ENCODE results near the gene DDX11. TPM values are rescaled to one million over a fixed set of nuclear protein-coding genes. Genes with fewer than 3 reads are reported as not detected.
"Not testable (repeated sequence)": the region's sequence is repeated elsewhere in the genome, so short reads cannot be mapped to it uniquely, and the experiment has no call there.

DDX11 gene
- 10 to 100 TPM; 15.3 to 61.8 (median 30.0) TPM for polyA plus RNA-seq (ENCODE audit: insufficient read length in 10 of 10)
- long read RNA-seq, donor 1, partial matches to known transcripts, result 0 of 1 reads
- long read RNA-seq, donor 1, other reads (novel, unspliced or antisense), result 0 of 1 reads
- long read RNA-seq, donor 2, result 0 reads
- long read RNA-seq, donor 3, result 0 reads
- long read RNA-seq, donor 4, result 0 reads
- long read RNA-seq, donor 5, partial matches to known transcripts, result 0 of 1 reads
- long read RNA-seq, donor 5, other reads (novel, unspliced or antisense), result 0 of 1 reads
- long read RNA-seq, donor 6, result 0 reads
- long read RNA-seq, donor 7, partial matches to known transcripts, result 0 of 2 reads
- long read RNA-seq, donor 7, other reads (novel, unspliced or antisense), result 0 of 2 reads
- long read RNA-seq, donor 8, result 0 reads
- long read RNA-seq, donor 9, result 0 reads

DNA sequence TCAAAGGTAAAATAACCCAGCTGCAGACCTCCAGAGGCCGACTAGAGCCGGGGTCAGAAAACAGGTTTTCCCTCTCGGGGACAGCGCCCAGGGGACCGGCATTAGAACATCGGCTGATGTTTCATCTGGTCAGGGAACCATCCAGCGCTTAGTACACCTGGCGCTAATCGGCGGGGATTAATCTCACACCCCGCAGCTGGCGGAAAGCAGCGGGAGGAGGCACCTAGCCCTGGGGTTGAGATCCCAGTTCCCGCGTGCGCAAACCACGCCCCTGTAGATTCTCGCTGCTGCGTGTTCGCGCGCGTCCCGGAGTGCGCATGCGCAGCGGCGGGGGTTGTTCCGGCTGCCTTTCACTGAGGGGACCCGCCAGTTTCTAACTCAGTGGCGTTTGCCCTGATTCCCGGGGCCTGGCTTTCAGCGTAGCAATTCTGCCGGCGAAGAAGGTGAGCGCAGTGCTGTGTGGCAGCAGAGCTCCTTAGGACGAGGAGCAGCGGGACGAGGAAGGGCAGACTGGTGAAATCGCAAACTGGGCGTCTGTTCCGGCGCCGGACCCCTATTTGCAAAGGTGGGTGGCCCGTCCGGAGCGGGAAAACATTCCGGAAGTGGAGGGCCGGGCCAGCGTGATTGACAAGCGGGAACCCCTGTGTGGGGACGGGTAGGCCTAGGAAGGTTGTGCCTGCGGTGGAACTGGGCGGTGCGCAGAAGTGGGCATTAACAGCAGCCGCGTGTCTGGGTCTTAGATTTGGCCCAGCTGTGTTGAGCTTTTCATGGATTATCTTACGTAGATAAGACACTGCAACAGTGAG, at the start of gene DDX11:
TSS of gene DDX11 (plus strand) at position 334 of the 806 bp plus-strand sequence. CDS start 4,534 bp downstream, outside the sequence.
- peak; percentile 84 to 96 (median 86) for DNase-seq

DNA sequence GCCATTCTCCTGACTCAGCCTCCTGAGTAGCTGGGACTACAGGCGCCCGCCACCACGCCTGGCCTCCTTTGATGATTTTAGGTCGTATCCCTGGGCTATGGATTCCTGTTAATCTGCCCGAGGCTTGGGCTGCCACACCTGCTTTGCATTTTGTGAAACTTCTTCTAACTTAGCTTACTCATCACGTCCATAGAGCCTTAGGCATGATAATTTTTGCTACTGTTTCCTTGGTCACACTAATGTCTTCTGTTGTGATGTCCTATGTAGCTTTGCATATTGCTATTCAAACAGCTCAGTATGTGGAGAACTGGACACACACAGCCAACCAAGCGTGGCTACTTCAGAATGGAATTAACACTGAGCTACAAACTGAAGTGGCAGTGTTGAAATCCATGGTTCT, 47.5 kb upstream of the DDX11 start:
- DNase-seq, result no peak

DNA sequence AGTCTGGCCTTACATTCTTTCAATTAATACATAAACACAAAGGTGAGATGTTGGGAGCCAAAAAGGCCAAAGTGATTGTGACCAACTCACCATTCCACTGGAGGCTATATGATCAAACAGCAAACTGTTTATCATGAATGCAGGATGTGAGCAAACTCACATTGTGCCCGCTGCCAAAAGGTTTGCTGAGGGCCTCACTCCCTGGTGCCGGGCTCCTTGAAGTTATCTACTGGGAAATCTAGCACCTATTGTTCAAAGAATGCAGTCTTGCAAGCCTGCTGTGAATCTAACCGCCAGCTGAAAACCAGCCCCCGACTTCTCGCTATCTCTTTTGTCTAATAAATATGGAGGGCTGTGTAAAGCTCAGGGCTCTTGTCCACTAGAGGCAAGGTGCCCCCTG, 46.7 kb upstream of the DDX11 start:
- DNase-seq, result not testable (repeated sequence)

DNA sequence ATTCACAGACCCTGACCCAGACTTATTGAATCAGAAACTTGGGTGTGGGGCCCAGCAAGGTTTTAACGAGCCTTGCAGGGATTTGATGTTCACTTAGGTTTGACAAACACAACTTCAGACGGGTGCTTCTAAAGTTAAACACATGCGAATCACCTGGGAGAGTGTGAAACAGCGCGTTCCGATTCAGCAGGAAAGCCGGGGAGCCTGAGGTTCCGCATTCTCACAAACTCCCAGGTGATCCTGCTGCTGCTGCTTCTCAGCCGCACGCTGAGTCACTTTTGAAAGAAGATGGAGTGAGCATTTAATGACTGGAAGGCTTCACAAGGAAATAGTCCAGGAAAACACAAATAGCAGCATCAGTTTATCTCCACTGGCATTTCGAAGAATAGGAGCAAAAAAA, 44.2 kb upstream of the DDX11 start:
- no peak for DNase-seq

DNA sequence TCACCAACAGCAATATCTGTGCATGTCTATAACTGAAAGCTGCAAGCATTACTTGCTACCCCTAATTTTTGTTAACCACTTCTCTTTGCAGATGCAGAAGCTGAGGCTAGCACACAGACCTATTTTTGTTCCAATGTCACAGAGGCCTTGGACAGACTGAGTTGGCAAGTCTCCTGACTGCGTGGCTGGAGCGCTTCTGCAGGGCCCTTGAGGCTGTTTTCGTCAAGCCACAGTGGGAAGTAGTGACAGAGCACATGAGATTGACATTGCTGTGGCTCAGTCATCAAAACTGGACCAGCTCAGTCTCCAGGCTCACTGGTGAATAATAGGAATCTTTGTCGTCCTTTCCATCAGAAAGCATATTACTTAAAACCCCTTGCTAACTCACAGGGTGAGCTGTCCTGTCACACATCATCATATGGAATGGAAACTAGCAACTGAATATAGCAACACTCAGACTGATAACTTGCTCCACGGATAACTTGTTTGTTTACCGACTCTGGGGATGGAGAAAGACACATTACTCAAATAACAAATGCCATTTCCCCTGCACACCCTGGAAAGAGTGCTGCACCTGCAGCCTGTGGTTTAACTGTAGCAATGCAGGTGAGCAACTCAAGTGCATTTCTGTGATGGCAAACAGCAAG, 43.6 kb upstream of the DDX11 start:
- DNase-seq, result peak in 2 of 3 donors; percentile 7 to 28

DNA sequence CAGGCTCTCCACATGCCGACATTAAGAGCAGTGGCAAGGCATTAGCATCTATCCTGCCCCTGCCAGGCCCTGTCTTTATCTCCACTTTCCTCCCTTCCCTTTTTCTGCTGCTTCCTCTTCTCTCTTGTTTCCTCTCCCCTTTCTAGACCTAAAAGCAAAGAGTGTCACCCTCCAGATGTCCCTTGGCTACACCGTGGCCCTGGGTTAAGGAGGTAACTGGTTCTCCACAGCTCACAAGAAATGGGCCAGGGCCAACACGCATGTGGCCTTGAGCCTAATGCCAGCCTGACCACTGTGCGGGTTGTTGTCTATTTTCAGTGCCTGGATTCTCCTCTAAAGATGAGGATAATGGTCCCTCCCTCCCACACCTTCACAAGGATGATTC, 41.7 kb upstream of the DDX11 start:
- DNase-seq, result no peak

DNA sequence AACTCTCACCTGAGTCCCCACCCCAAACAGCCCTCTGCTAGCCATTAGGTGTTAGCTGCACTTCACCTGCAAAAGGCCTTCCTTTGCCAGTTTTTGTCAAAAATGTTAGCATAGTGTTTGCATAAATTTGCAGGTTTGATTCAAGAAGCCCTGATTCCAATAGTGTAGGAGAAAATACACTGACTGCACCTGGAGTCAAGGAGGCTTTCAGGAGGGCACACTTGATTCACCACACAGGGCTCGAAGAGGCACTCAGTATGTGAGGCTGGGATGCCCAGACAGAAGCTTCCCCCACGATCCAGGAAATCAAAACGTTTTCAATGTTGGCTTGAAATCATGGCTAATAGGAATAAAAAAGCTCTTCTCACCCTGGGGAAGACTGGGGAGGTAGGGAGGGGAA, 40.5 kb upstream of the DDX11 start:
- no peak for DNase-seq

DNA sequence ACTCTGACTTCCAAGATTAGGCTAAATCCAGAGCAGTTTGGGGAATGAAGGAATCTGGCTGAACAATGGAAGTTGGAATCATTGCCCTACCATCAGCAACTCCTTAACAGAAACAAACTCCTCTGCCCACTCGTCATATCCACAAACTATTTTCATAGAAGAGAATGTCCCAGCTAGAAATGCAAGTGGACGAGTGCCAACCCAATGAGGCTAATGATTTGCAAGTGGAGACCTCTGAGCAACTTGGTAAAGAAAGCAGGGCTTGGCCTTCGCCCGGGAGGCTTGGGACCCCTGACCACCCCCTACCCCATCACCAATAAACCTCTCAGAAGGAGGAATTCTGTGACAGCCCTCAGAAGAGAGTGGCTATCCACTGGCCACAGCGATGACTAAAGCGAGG, 40.0 kb upstream of the DDX11 start:
- no peak for DNase-seq

DNA sequence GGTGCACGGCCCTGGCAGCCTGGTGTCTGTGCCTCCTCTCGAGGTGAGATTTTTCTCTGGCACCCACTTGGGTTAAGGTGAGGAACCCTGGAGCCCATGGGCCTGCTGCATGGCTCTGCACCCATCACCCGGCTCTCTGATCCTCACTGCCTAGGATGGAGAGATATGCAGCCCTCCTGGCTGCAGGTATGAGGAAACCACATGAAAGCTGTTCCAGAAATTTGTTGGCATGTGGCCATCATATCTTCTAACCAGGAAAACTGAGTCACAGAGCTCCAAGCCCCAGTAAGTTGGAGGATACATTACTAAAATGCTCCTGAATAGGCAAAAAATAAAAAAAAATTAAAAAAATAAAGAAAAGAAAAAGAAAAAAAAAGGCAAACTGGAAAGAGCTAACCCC, 39.3 kb upstream of the DDX11 start:
- DNase-seq, result no peak

DNA sequence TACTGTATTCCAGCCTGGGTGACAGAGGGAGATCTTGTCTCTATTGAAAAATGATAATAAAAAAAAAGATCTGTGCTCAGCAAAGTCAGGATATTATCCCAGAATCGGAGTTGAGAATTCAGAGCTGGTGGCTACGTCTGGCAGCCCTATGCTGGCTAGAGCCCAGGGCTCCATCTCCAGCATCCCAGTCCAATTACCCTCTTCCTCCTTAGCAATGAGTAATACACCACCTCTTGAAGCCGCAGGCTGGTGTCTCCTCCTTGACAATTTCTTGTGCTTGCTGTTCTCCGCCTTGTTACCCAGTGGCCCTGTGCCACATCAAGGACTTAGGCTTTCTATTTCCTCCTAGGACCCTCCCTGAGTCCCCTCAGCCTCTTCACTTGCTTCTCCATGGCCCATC, 38.4 kb upstream of the DDX11 start:
- no peak for DNase-seq

DNA sequence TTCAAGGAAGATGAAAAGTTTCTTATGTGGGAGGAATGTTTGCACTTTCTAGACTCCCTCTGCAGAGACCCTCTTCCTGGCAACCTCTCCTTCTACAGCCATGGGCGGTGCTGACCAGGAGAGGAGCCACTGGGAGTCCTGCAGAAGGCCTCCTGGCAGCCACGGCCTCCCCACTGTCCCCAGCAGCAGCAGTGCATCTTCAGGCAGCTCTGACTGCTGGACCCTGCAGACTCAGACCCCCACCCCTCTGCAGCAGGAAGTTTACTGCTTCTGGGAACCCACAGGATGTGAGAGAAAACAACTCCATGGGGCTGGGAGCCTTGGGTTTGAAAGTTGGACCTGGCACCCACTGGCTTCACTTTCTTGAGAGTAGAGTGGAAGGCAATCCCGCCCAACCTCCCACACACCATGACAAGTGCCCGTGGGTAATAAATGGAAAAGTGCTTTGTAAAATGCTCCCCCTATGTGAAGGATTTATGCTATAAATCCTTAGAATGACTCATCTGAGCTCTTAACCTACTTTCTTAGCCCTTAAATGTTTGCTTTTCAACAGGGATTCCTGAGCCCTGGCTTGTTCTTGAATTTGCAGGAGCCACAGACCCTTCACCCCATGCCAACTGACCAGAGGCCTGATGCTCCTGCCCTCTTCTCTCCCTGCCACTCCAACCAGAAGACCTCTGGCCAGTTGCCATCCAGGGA, 37.5 kb upstream of the DDX11 start:
- DNase-seq, result no peak

DNA sequence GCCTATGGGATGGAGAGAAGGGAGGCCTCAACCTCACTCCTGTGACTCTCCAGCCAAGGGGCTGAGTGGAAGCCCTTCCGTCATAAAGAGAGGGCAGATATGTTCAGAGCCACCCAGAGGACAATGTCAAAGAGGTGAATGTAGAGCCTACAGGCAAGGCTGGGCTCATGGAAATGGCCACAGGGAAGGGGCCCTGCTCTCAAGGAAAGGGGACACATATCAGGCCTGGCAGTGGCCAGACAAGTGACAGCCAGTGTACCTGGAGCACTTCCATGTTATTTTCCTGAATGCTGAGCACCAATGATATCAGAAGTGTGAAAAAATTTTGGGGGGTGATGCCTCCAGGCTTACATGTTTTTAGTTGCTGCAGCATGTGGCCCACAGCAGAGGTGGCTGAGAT, 36.6 kb upstream of the DDX11 start:
- no peak for DNase-seq

DNA sequence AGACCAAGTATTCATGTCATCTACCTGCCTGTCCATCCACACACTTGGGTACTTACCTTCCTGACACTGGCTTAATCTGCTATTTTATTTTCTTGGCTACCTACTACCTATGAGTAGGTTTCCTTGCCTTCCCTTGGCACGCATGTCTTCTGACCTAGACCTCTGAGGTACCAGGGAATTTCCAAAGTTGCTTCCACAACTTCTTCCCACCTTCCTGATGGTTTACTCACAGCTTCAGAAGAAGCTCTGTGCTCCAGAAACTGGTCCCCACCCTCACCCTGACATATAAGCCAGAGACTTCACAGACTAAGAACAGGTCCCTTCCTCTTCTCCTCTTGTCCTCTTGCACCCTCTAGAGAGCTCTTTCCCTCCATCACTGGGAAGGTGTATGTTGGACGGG, 35.7 kb upstream of the DDX11 start:
- no peak for DNase-seq

DNA sequence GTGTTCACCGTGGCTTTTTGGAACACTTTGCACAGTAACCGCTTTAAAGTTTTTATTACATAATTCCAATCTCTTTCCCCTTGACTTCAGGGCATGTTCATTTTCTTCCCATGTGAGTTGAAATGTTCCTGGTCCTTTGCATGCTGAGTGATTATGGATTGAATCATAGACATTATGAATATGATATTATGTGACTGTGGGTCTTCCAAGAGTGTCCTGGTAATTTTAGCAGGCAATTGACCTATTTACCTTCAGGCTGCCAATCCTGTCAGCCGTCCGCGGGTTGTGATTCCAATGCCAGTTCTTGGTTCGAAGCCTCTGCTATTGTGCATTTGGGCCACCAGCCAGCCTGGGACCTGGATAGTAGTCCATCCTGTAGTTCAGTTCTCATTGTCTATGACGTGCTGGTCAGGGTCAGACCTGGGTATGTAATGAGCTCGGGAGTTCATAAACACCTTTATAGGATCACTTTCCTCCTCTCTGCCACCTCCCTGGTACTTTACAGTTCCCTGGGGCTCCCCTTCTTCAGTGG, 32.6 kb upstream of the DDX11 start:
- DNase-seq, result no peak

DNA sequence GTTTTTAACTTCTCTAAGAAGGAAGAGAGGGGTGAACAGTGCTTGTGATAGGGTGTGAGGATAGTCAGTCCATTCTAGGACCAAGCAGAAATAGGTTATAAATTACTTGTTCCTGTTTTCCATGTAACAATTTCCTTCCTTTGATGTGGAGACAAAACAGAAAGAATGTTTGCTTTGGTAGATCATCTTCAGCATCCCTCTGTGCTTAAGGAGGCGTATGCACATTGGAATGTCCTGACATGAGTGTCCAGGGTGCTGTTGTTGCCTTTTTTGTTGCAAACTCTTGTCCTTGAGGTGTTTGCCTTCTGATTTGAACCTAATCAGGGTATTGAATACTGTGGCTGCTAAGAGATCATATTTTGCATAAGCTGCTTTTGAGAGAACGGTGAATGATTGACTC, 23.5 kb upstream of the DDX11 start:
- not testable (repeated sequence) for DNase-seq

DNA sequence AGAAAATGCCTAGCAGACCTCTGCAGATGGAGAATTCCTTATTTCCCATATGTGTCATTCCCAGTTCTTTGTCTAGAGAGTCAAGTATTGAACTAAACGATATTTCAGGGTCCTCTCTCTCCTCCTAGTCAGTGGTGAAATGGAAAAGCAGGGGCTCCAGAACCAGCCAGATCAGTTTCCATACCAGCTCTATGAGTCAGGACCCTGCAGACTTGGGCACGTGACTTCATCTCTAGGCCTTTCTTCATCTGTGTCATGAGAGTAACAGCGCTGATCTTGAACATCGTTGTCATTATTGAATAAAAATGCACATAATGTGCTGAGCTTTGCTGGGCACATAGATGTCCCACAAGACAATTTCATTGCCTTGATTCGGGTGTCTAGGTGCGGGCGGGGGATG, 23.1 kb upstream of the DDX11 start:
- not testable (repeated sequence) for DNase-seq

DNA sequence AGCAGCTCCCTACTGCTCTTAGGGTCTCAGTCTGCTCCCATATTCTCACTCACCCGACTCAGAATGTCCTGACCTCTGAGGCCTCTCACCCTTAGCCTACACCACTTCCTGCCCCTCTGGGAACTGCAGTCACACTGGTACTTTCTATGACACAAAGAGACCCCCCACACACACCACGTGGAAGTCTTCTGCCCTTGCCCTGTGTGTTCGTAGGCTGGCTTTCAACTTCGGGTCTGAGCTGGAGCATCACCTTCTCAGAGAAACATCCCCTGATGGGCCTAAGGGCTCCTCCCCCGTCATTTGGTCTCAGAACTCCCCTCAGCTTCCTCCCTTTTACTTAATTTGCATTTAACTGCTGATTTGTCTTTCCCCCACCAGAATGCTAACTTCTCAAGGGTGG, 22.0 kb upstream of the DDX11 start:
- DNase-seq, result not testable (repeated sequence)

DNA sequence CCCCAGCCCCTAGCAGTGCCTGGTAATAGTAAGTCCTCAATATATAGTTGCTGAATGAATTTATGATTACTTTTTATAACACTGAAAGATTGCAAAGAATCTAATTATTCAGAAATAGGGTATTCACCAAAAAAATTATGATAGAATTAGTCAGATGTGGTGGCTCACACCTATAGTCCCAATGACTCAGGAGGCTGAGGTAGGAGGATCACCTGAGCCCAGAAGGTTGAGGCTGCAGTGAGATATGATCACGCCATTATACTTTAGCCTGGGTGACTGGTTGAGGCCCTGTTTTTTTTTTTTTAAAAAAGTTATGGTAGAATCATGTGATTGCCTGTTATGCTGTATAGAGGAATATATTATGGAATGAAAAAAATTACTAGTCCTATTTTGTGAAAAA, 21.5 kb upstream of the DDX11 start:
- not testable (repeated sequence) for DNase-seq

DNA sequence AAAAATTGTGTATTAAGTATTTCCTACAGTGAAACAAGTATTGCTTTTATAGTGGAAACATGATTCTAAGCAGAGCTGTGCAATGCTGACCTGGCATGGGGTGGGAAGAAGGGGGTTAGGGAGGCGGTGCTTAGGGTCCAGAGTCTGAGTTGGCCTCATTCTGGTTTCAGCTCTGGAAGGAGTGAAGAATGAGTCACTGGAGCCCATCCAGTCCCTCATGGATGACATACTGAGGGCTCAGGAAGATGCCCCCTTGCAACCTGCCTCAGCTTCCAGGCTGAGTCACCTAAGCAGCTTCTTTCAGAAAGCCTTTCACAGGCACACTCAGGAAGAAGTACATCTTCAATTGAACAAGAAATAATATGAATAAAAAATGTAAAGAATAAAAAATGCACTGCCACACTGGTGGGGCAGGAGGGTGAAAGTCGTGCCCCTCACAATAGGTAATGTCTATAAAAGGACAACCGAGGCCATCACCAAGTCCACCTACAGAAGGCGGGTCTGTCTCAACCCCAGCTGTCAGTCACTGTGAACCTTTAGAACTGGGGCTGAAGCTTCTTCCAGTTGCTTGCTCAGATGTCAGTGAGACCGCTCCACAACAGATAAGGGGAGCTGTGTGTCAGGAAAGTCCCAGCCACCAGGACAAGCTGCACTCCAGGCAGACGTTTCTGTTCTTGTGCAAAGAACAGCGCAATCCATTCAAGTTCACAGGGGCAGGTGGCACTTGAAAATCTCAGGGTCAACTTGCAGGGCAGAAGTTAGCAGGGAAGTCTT, 20.8 kb upstream of the DDX11 start:
- peak in 1 of 3 donors; percentile 19 for DNase-seq

DNA sequence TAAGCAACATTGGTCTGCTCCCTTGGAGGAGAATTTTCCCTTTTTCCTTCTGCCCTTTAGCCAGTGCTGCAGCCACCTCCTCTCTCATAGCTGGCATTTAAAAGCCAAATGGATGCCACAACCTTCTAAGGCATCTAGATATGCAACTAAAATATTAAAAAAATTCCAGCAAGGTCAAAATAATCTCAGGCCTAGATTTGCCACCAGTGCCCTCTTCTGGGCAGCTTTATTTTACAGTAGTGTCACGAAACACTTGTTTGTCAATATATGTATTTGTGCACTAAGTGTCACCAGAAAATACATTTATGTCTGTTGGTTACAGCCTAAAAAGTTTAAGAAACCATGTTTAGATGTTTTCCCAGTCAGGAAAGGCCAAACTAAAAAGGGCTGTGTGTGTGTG, 19.7 kb upstream of the DDX11 start:
- not testable (repeated sequence) for DNase-seq

DNA sequence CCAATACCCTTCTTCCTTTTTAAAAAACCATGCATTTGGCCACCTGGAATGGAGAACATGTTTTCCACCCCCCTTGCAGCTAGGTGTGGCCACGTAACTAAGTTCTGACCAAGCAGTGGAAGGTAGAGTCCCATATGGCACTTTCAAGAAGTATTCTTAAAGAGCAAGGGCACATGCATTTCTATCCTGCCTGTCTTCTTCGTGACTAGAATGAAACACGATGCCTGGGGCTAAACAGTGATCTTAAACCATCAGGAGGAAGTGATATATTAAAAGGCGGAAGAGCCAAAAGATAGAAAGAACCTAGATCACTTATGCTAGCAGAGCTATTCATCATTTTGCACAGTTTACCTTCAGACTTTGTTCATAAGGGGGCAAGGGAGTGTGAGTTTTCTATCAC, 16.0 kb upstream of the DDX11 start:
- no peak for DNase-seq

Data from muscle of back (tissue), 13 donors.